Subcutaneous adipose tissue (tissue), 4 donors: Measurements from ENCODE around the gene DPF3. TPM values are rescaled to one million over a fixed set of nuclear protein-coding genes. Genes with fewer than 3 reads are reported as not detected.

Source experiments
- CTCF ChIP-seq: fragments of 450-650 bp; IDR thresholded peaks from one replicate; pipeline ENCODE4 v1.5.1; 2016; ENCODE audit warnings: low read depth, mild to moderate bottlenecking, control low read depth, antibody characterized with exemption, moderate library complexity
- total RNA-seq, 4 donors: library from RNA; depleted of rRNA; stranded (reverse); fragments of >200 nt; gene quantifications; one replicate each; pipeline ENCODE4 v1.1.0, GENCODE V29; 2016

Gene DPF3
- total RNA-seq, 4 donors from 2014 or later: 0.33 to 6.8 TPM; not detected in 2

GRCh38 chr14:72879431-72879830, 14.5 kb downstream of the DPF3 start:
- TF ChIP-seq CTCF: no peak

- no peak for TF ChIP-seq CTCF
Observed at GRCh38 chr14:72878746-72879145, 15.2 kb downstream of the DPF3 start.

- no peak for TF ChIP-seq CTCF
Observed at GRCh38 chr14:72876710-72877063, 17.2 kb downstream of the DPF3 start.

GRCh38 chr14:72876005-72876709, 17.7 kb downstream of the DPF3 start:
- TF ChIP-seq CTCF: no peak

- no peak for TF ChIP-seq CTCF
Observed at GRCh38 chr14:72869407-72870329, 24.2 kb downstream of the DPF3 start.

GRCh38 chr14:72868500-72868899, 25.4 kb downstream of the DPF3 start:
- no peak for TF ChIP-seq CTCF

- TF ChIP-seq CTCF: no peak
Observed at GRCh38 chr14:72864712-72865365, 29.1 kb downstream of the DPF3 start.
